Kidney (tissue), 14 donors: Measurements from ENCODE around the gene SPRYD3. TPM values are rescaled to one million over a fixed set of nuclear protein-coding genes. Genes with fewer than 3 reads are reported as not detected.
A peak's percentile ranks its signal among the peaks of the same experiment; 100 is the strongest.

Experiments used
- DNase-seq, 5 donors: peaks; one replicate each; pipeline ENCODE4 v3.0.0-alpha.2; 2013 to 2020
- FAIRE-seq: peaks from 2 replicates; lab custom pipeline; 2012; peaks lifted over from hg19 to GRCh38; lab: Jason Lieb, UNC
- H3K27ac ChIP-seq, 2 donors: one replicate each; pipeline ENCODE4 v1.7.0; 2013; ENCODE audit warnings: low read depth in 2 of 2, low read length in 2 of 2, inconsistent platforms in 1 of 2
- H3K27me3 ChIP-seq: one replicate; pipeline ENCODE4 v1.7.1; 2013; ENCODE audit warnings: low read length, inconsistent platforms; ENCODE audit not compliant: control insufficient read depth, insufficient read depth
- H3K36me3 ChIP-seq, 3 donors: one replicate each; pipeline versions ENCODE4 v1.7.0 to v1.7.1; 2013; ENCODE audit warnings: low read length in 3 of 3, control low read depth in 1 of 3, inconsistent platforms in 1 of 3; ENCODE audit not compliant: insufficient read depth in 3 of 3, control insufficient read depth in 2 of 3
- H3K4me1 ChIP-seq, 3 donors: one replicate each; pipeline versions ENCODE4 v1.7.0 to v1.7.1; 2013; ENCODE audit warnings: low read length in 3 of 3, inconsistent platforms in 1 of 3, low read depth in 1 of 3; ENCODE audit not compliant: control insufficient read depth in 2 of 3, insufficient read depth in 2 of 3
- H3K4me3 ChIP-seq, 3 donors: one replicate each; pipeline versions ENCODE4 v1.7.0 to v1.8.1; 2013; ENCODE audit warnings: low read length in 3 of 3, control low read depth in 1 of 3, inconsistent platforms in 1 of 3
- H3K9ac ChIP-seq, 3 donors: one replicate each; pipeline versions ENCODE4 v1.7.0 to v1.7.1; 2013; ENCODE audit warnings: low read length in 3 of 3, control low read depth in 1 of 3, inconsistent platforms in 1 of 3
- H3K9me3 ChIP-seq, 3 donors: one replicate each; pipeline versions ENCODE4 v1.7.0 to v1.7.1; 2013; ENCODE audit warnings: low read length in 3 of 3, control low read depth in 1 of 3, inconsistent platforms in 1 of 3; ENCODE audit not compliant: control insufficient read depth in 2 of 3, insufficient read depth in 1 of 3
- CTCF ChIP-seq: IDR thresholded peaks from 3 replicates; pipeline ENCODE4 v1.5.1; 2012; ENCODE audit warnings: mild to moderate bottlenecking, moderate library complexity, borderline replicate concordance; ENCODE audit not compliant: insufficient read depth; ENCODE audit errors: extremely low read depth
- intact Hi-C: fragments of 100-400 bp; cut with DNase I; formaldehyde crosslinking; loops from one replicate; pipeline ENCODE4 v1.11.1; 2022
- polyA plus RNA-seq: library from polyadenylated mRNA; stranded (reverse); fragments of 350-450 nt; fragmentation: Illumina TruSeq; extraction: RNeasy Lipid Tissue Mini Kit (QIAGEN cat#74804); gene quantifications from one replicate; pipeline ENCODE4 v1.2.3, GENCODE V29; 2014; ENCODE audit warnings: low read depth, low replicate concordance; ENCODE audit not compliant: insufficient read depth
- total RNA-seq: library from RNA; stranded (reverse); fragmentation: NEBNext Ultra II Directional; extraction: Animal tissue kit (Norgen Biotek cat#: 25700); gene quantifications from one replicate; pipeline ENCODE4 v1.2.1, GENCODE V29; 2021
- donor health status: control.
- donor health status: control.
- donor health status: control.
- donor health status: control.
- donor health status: control.
- donor health status: DM: yes; HTN: yes; CAD: no.
- donor health status: Normal renal cell carcinoma (clear cell type).

Gene SPRYD3
- total and polyA plus RNA-seq, 2 donors from 2014 or later = 40.0 to 72.3 TPM

GRCh38 chr12:53056296-53056695 is 22.9 kb downstream of the SPRYD3 start:
- FAIRE-seq (no peak), DNase-seq (no peak)
- Histone ChIP-seq H3K4me1 (peaks cover 8 to 38% (median 38%) of the 10 kb centered on the region in 3 donors), H3K27ac (no peak overlapping the region), H3K9ac (no peak overlapping the region), H3K9me3 (no peaks in the 10 kb centered on the region), H3K4me3 (no peak overlapping the region), H3K27me3 (no peaks in the 10 kb centered on the region), H3K36me3 (peaks cover 0 to 35% (median 12%) of the 10 kb centered on the region in 3 donors)
- no peak for TF ChIP-seq CTCF
- intact Hi-C loops = no loop called here

- DNase-seq (peak in 2 of 5 donors; percentile 69 to 76), FAIRE-seq (no peak)
- Histone ChIP-seq H3K36me3 (peaks cover 0 to 32% (median 12%) of the 10 kb centered on the region in 3 donors), H3K27me3 (no peaks in the 10 kb centered on the region), H3K4me1 (peaks cover 9 to 39% (median 38%) of the 10 kb centered on the region in 3 donors), H3K27ac (no peak overlapping the region), H3K9me3 (no peaks in the 10 kb centered on the region), H3K4me3 (no peak overlapping the region), H3K9ac (peak overlapping the region in 1 of 3 donors; percentile 41)
- intact Hi-C loops = no loop called here
- no peak for TF ChIP-seq CTCF
Observed at GRCh38 chr12:53055471-53056266, 23.5 kb downstream of the SPRYD3 start.

- peaks cover 0 to 22% (median 12%) of the 10 kb centered on the region in 3 donors for H3K36me3 ChIP-seq
- peak; percentile 17 for FAIRE-seq
- peak overlapping the region; percentile 95 to 99 for H3K27ac ChIP-seq
- no peak for TF ChIP-seq CTCF
- no peaks in the 10 kb centered on the region for H3K27me3 ChIP-seq
- intact Hi-C loops = no loop called here
- H3K9me3 ChIP-seq = no peaks in the 10 kb centered on the region
- peaks cover 9 to 51% (median 39%) of the 10 kb centered on the region in 3 donors for H3K4me1 ChIP-seq
- peak; percentile 97 to 98 (median 98) for DNase-seq
- peak overlapping the region; percentile 11 to 60 (median 49) for H3K9ac ChIP-seq
- H3K4me3 ChIP-seq = peak overlapping the region; percentile 55 to 66 (median 57)
Observed at GRCh38 chr12:53054112-53054878, 24.9 kb downstream of the SPRYD3 start.
